ENCODE results near the gene OPN1MW2.
A peak's percentile ranks its signal among the peaks of the same experiment; 100 is the strongest.
"Not testable (repeated sequence)": the region's sequence is repeated elsewhere in the genome, so short reads cannot be mapped to it uniquely, and the experiment has no call there.

The OPN1MW2 gene

DNA sequence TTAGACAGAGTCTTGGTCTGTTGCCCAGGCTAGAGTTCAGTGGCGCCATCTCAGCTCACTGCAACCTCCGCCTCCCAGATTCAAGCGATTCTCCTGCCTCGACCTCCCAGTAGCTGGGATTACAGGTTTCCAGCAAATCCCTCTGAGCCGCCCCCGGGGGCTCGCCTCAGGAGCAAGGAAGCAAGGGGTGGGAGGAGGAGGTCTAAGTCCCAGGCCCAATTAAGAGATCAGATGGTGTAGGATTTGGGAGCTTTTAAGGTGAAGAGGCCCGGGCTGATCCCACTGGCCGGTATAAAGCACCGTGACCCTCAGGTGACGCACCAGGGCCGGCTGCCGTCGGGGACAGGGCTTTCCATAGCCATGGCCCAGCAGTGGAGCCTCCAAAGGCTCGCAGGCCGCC is at the start of gene OPN1MW2:
TSS of gene OPN1MW2 (plus strand) at position 301 of the 400 bp plus-strand sequence. CDS start at position 361, 60 bp downstream.
- H3K9me3 Mint-ChIP-seq, H3K4me1 Mint-ChIP-seq, ATAC-seq, H3K27me3 Mint-ChIP-seq, H3K36me3 Mint-ChIP-seq, H3K27ac Mint-ChIP-seq, H3K4me3 Mint-ChIP-seq: not testable (repeated sequence)

GRCh38 chrX:154172535-154172943 is 47.0 kb upstream of the OPN1MW2 start:
- H3K27me3 Mint-ChIP-seq, H3K4me3 Mint-ChIP-seq, H3K27ac Mint-ChIP-seq, H3K4me1 Mint-ChIP-seq, H3K9me3 Mint-ChIP-seq, H3K36me3 Mint-ChIP-seq: not testable (repeated sequence)
- ATAC-seq, result peak; percentile 99

- not testable (repeated sequence) for H3K9me3 Mint-ChIP-seq, H3K36me3 Mint-ChIP-seq, H3K27ac Mint-ChIP-seq, H3K27me3 Mint-ChIP-seq, ATAC-seq, H3K4me1 Mint-ChIP-seq, H3K4me3 Mint-ChIP-seq
Measured at GRCh38 chrX:154174356-154174755, 45.2 kb upstream of the OPN1MW2 start.

- H3K4me1 Mint-ChIP-seq, H3K27me3 Mint-ChIP-seq, ATAC-seq, H3K36me3 Mint-ChIP-seq, H3K27ac Mint-ChIP-seq, H3K4me3 Mint-ChIP-seq, H3K9me3 Mint-ChIP-seq: not testable (repeated sequence)
Measured at GRCh38 chrX:154182296-154182695, 37.3 kb upstream of the OPN1MW2 start, which contains the start of gene OPN1MW. OPN1MW (plus strand) TSS chrX:154182596; CDS start chrX:154182678, 82 bp downstream.

DNA sequence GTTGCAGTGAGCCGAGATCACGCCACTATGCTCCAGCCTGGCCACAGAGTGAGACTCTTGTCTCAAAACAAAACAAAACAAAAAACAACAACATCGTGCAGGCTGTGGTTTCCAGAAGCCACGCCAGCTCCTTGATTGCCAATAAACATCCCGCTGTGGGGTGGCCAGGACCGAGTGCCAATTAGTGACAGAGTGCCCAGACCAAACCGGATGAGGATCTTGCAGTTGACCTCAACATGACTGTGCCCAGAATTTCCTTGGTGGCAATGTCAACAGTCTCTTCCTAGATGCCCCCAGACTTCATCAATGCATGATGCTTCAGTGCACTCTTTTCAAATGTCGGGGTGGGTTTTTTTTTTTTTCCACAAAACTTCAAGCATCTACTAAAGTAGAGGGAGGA is 35.8 kb upstream of the OPN1MW2 start:
- not testable (repeated sequence) for ATAC-seq, H3K9me3 Mint-ChIP-seq, H3K27me3 Mint-ChIP-seq, H3K4me3 Mint-ChIP-seq, H3K4me1 Mint-ChIP-seq, H3K36me3 Mint-ChIP-seq, H3K27ac Mint-ChIP-seq

DNA sequence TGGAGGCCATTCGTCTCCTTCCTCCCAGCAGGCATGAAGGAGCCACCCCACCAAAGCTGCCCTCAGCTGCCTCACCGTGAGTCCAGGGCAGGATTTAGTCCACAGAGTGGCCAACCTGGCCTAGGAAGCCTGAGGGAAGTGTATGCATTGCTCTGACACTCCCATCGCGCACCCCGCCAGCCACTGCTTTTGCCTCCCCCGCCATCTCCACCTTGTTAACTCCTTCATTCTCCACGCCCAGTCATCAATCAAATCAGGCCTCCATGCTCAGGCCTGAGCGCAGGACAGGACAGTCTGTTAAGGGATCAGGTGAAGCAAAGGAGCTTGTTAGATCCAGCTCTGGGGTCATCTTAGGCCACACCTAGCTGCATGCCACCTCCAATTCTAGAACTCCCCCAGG is 26.7 kb upstream of the OPN1MW2 start:
- not testable (repeated sequence) for H3K27ac Mint-ChIP-seq, ATAC-seq, H3K27me3 Mint-ChIP-seq, H3K4me1 Mint-ChIP-seq, H3K36me3 Mint-ChIP-seq, H3K9me3 Mint-ChIP-seq, H3K4me3 Mint-ChIP-seq

GRCh38 chrX:154194316-154194715 is 25.2 kb upstream of the OPN1MW2 start:
- not testable (repeated sequence) for H3K27me3 Mint-ChIP-seq, H3K27ac Mint-ChIP-seq, H3K36me3 Mint-ChIP-seq, H3K4me3 Mint-ChIP-seq, ATAC-seq, H3K4me1 Mint-ChIP-seq, H3K9me3 Mint-ChIP-seq

DNA sequence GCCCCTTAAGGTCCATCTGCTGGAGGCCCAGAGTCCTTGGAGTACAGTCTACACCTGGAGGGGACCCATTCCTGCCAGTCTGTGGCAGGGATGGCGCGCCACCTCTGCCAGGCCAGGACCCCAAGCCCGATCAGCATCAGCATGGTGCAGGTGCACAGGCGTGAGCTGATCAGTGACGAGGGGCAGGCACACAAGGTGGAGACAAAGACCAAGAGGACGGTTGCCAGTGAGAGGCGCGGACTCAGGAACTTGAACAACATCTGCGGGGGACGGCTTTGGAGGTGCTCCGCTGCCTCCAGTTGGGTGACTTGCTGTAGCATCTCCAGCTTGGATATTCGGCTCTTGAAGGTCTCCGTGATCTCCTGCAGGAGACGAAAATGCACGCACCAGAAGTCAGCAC is 23.1 kb upstream of the OPN1MW2 start:
- not testable (repeated sequence) for ATAC-seq, H3K4me3 Mint-ChIP-seq, H3K4me1 Mint-ChIP-seq, H3K36me3 Mint-ChIP-seq, H3K27me3 Mint-ChIP-seq, H3K27ac Mint-ChIP-seq, H3K9me3 Mint-ChIP-seq

GRCh38 chrX:154209670-154210418 is 9.7 kb upstream of the OPN1MW2 start:
- H3K27ac Mint-ChIP-seq, H3K4me3 Mint-ChIP-seq, H3K4me1 Mint-ChIP-seq, H3K36me3 Mint-ChIP-seq, H3K9me3 Mint-ChIP-seq, H3K27me3 Mint-ChIP-seq: not testable (repeated sequence)
- ATAC-seq, result peak; percentile 99

GRCh38 chrX:154211057-154211456 is 8.5 kb upstream of the OPN1MW2 start:
- not testable (repeated sequence) for H3K9me3 Mint-ChIP-seq, H3K4me3 Mint-ChIP-seq, H3K27ac Mint-ChIP-seq, H3K4me1 Mint-ChIP-seq, ATAC-seq, H3K27me3 Mint-ChIP-seq, H3K36me3 Mint-ChIP-seq

DNA sequence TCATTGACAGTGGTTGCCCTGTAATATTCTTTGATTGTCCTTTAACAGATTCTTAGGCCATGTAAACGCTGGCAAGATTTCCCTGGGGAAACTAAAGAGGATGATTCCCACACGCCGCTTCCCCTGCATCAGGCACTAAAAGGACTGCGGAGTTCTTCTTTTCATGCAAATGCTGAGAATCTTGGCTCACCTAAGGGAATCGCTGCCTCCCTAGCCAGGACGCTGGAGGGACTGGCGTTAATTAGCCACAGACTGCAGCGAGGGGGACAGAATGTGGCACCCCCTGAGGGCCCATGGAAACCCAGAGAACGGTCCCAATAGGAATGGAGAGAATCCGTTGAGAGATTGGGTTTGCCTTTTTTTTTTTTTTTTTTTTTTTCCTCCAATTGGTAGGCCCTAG is 8.1 kb upstream of the OPN1MW2 start:
- H3K9me3 Mint-ChIP-seq, H3K27me3 Mint-ChIP-seq, H3K4me3 Mint-ChIP-seq, H3K36me3 Mint-ChIP-seq, H3K27ac Mint-ChIP-seq, ATAC-seq, H3K4me1 Mint-ChIP-seq: not testable (repeated sequence)

GRCh38 chrX:154225292-154225691 is 5.7 kb downstream of the OPN1MW2 start:
- H3K4me1 Mint-ChIP-seq, H3K27ac Mint-ChIP-seq, H3K36me3 Mint-ChIP-seq, H3K27me3 Mint-ChIP-seq, ATAC-seq, H3K4me3 Mint-ChIP-seq, H3K9me3 Mint-ChIP-seq: not testable (repeated sequence)

- not testable (repeated sequence) for ATAC-seq, H3K27ac Mint-ChIP-seq, H3K4me3 Mint-ChIP-seq, H3K4me1 Mint-ChIP-seq, H3K9me3 Mint-ChIP-seq, H3K27me3 Mint-ChIP-seq, H3K36me3 Mint-ChIP-seq
Measured at GRCh38 chrX:154226706-154227105, 7.2 kb downstream of the OPN1MW2 start.

- not testable (repeated sequence) for ATAC-seq, H3K4me1 Mint-ChIP-seq, H3K36me3 Mint-ChIP-seq, H3K27ac Mint-ChIP-seq, H3K4me3 Mint-ChIP-seq, H3K27me3 Mint-ChIP-seq, H3K9me3 Mint-ChIP-seq
Measured at GRCh38 chrX:154231443-154231842, 11.9 kb downstream of the OPN1MW2 start.

DNA sequence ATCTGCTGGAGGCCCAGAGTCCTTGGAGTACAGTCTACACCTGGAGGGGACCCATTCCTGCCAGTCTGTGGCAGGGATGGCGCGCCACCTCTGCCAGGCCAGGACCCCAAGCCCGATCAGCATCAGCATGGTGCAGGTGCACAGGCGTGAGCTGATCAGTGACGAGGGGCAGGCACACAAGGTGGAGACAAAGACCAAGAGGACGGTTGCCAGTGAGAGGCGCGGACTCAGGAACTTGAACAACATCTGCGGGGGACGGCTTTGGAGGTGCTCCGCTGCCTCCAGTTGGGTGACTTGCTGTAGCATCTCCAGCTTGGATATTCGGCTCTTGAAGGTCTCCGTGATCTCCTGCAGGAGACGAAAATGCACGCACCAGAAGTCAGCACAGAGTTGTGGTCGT is 14.1 kb downstream of the OPN1MW2 start:
- H3K36me3 Mint-ChIP-seq, H3K27me3 Mint-ChIP-seq, ATAC-seq, H3K9me3 Mint-ChIP-seq, H3K4me3 Mint-ChIP-seq, H3K4me1 Mint-ChIP-seq, H3K27ac Mint-ChIP-seq: not testable (repeated sequence)

DNA sequence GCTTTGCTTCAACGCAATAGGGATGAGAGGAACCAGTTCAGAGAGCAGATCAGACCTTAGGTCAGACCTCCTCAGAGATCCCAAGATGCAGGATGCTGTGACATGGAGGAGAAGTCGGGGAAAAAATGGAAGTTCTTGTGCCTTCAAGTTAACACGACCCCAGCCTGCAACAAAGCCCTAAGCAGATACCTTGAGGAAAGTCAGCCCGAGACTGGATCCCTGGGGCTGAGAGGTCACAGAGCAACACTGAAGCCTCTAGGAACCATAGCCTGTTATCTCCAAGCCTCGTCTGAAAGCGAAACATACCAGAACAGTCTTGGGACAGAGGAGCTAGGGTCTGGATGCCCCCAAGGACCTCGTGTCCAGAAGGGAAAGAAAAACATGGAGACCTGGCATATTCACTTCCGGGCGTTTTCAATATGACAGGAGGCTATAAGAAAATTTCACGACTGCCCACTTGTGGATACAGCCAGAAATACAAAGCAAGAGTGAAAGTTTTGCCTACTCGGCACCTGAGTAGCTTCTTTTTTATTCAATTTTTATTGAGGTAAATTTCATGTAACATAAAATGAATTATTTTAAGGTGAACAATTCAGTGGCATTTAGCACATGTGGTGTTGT is 19.5 kb downstream of the OPN1MW2 start:
- H3K9me3 Mint-ChIP-seq, H3K27ac Mint-ChIP-seq, H3K36me3 Mint-ChIP-seq, H3K4me3 Mint-ChIP-seq, H3K27me3 Mint-ChIP-seq, ATAC-seq, H3K4me1 Mint-ChIP-seq: not testable (repeated sequence)

Data from stimulated activated memory B cell treated with anti-CD40 and anti-IgM and Interleukin-4, amounts not matched to agents 10 μg/mL and 1 μg/mL and 100 μg/mL, for 72 hours (primary cell).